NCI-H748 (cell line): ENCODE results near the gene N4BP2.

Source experiments
- DNase-seq: peaks from one replicate; lab custom pipeline; 2025; ENCODE audit not compliant: unreplicated experiment; lab: John Stamatoyannopoulos, UW

Gene N4BP2

GRCh38 chr4:40149960-40150385 lies 93.3 kb downstream of the N4BP2 start:
- DNase-seq: peak; percentile 65

GRCh38 chr4:40150932-40151331 lies 94.3 kb downstream of the N4BP2 start:
- no peak for DNase-seq

GRCh38 chr4:40152637-40153036 lies 96.0 kb downstream of the N4BP2 start:
- no peak for DNase-seq

- no peak for DNase-seq
Observed at GRCh38 chr4:40157436-40157835, 100.8 kb downstream of the N4BP2 start.

GRCh38 chr4:40160258-40160657 lies 103.6 kb downstream of the N4BP2 start:
- no peak for DNase-seq

- no peak for DNase-seq
Observed at GRCh38 chr4:40164459-40164858, 107.8 kb downstream of the N4BP2 start.

- DNase-seq: no peak
Observed at GRCh38 chr4:40165916-40166315, 109.3 kb downstream of the N4BP2 start.

- no peak for DNase-seq
Observed at GRCh38 chr4:40168070-40168469, 111.4 kb downstream of the N4BP2 start.

GRCh38 chr4:40170588-40170987 lies 113.9 kb downstream of the N4BP2 start:
- DNase-seq: no peak

- no peak for DNase-seq
Observed at GRCh38 chr4:40173470-40173875, 116.8 kb downstream of the N4BP2 start.

GRCh38 chr4:40176602-40177001 lies 120.0 kb downstream of the N4BP2 start:
- no peak for DNase-seq

GRCh38 chr4:40177591-40177990 lies 120.9 kb downstream of the N4BP2 start:
- DNase-seq: no peak

GRCh38 chr4:40178672-40179071 lies 122.0 kb downstream of the N4BP2 start:
- DNase-seq: peak; percentile 5

GRCh38 chr4:40179360-40179759 lies 122.7 kb downstream of the N4BP2 start:
- DNase-seq: no peak

- DNase-seq: no peak
Observed at GRCh38 chr4:40180356-40180755, 123.7 kb downstream of the N4BP2 start.

- no peak for DNase-seq
Observed at GRCh38 chr4:40182001-40182400, 125.4 kb downstream of the N4BP2 start.

- no peak for DNase-seq
Observed at GRCh38 chr4:40182954-40183353, 126.3 kb downstream of the N4BP2 start.

- no peak for DNase-seq
Observed at GRCh38 chr4:40183615-40184411, 127.2 kb downstream of the N4BP2 start.

GRCh38 chr4:40185830-40186664 lies 129.4 kb downstream of the N4BP2 start:
- DNase-seq: no peak

- no peak for DNase-seq
Observed at GRCh38 chr4:40186665-40187014, 130.0 kb downstream of the N4BP2 start.

GRCh38 chr4:40187386-40187906 lies 130.8 kb downstream of the N4BP2 start:
- no peak for DNase-seq

GRCh38 chr4:40190019-40190418 lies 133.4 kb downstream of the N4BP2 start:
- peak; percentile 77 for DNase-seq
